OCI-LY3 (cell line): ENCODE results near the gene ARHGAP25.

Experiments
- EZH2phosphoT487 ChIP-seq: fragments of 200-600 bp; shearing (Covaris generic); IDR thresholded peaks from 2 replicates; pipeline ENCODE4 v1.6.1; 2018; ENCODE audit warnings: antibody characterized with exemption, mixed run types, low read depth
- TF ChIP-seq, protein P1 (sequence below): fragments of 200-600, 300-600 bp; sonication (generic); IDR thresholded peaks from 2 replicates; pipeline ENCODE4 v1.5.1; 2014; ENCODE audit warnings: antibody characterized with exemption, low read length, low read depth

DNA sequence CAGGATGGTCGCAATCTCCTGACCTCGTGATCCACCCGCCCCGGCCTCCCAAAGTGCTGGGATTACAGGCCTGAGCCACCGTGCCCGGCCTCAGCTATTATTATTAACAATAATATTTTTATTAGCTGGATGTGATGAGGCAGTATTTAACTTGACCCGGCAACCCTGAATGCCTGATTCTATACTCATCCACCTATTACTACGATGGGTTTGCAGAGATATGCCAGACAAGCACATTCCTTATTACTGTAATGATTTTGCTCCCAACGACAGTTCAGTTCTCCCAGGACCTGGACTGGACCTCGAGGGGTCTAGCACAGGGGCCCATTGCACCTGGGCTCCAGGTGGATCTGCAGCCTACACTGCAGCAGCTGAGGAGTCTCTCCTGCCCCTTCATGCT lies 104.0 kb downstream of the ARHGAP25 start:
- TF ChIP-seq, protein P1, sequence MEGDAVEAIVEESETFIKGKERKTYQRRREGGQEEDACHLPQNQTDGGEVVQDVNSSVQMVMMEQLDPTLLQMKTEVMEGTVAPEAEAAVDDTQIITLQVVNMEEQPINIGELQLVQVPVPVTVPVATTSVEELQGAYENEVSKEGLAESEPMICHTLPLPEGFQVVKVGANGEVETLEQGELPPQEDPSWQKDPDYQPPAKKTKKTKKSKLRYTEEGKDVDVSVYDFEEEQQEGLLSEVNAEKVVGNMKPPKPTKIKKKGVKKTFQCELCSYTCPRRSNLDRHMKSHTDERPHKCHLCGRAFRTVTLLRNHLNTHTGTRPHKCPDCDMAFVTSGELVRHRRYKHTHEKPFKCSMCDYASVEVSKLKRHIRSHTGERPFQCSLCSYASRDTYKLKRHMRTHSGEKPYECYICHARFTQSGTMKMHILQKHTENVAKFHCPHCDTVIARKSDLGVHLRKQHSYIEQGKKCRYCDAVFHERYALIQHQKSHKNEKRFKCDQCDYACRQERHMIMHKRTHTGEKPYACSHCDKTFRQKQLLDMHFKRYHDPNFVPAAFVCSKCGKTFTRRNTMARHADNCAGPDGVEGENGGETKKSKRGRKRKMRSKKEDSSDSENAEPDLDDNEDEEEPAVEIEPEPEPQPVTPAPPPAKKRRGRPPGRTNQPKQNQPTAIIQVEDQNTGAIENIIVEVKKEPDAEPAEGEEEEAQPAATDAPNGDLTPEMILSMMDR: no peak
- TF ChIP-seq EZH2phosphoT487: no peak
